ENCODE data around the gene PPP6R2.

PPP6R2 gene

DNA sequence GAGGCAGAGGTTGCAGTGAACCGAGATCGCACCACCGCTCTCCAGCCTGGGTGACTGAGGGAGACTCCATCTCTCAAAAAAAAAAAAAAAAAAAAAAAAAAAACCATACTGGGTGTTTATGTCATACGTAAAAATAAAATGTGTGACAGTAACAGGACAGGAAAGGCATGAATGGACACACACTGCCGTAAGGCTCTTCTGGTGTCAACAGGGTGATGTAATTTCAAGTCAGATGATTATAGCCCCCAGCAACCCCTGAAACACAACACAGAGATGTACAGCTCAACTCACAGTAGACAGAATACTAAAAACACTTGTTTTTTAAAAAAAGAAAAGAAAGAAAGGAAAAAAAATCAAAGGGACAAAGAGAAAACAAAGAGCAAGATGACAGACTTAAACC is 109.5 kb downstream of the PPP6R2 start:
- DNase-seq = no peak

DNA sequence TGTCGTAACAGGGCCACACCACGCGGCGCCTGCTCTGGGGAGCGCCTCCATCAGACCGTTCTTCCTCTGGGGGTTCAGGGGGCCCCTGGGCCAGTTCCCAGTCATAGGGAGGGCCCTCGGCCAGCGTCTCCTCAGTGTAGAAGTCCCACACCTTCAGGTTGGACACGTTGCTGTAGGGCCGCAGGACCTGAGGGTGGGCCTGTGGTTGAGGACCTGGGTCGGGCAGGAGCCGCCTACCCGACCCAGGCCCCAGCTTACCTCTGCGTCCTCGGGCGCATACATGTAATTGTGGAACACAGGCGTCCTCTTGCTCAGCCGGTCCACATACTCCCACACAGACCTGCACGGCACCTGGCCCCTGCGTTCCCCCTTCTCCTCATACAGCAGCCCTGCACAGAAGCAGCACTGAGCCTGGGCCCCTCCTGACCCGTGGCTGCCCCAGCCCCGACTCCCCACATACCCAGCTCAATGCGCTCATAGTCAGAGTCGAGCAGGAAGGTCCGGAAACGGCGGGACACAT is 111.5 kb downstream of the PPP6R2 start:
- DNase-seq = no peak

DNA sequence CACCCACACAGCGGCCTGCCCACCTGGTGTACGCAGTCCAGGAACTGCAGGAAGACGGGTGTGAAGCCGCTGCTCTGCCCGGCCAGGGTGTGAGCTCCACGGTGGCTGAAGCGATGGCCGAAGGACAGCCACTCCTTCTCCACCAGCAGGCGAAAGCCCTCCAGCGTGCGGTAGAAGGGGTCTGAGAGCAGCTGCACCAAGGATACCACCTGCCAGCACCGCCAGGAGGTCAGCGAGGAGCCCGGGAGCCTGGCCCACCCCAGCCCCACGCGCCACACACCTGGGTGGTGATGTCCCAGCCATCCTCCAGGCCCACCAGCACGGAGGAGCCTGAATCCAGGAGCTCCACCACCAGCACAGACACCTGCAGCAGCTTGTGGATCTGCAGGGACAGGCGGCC is 112.1 kb downstream of the PPP6R2 start:
- DNase-seq = no peak

DNA sequence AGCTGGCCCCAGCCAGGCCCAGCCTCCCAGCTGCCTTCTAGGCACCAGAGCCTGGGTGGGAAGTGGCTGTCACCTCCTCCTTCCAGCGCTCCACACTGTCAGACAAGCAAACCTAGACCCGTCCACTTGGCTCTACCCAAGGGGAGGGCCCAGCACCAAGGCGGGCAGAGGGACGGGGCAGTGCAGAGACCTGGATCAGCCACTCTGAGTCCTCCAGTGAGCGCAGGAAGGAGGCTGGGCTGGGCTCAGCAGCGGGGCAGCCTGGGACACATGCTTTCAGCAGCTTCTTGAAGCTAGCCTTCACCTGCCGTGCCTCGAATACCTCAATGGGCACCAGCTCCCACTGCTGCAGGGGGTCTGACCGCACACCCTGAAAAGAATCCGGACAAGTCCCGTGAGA is 112.9 kb downstream of the PPP6R2 start:
- no peak for DNase-seq

DNA sequence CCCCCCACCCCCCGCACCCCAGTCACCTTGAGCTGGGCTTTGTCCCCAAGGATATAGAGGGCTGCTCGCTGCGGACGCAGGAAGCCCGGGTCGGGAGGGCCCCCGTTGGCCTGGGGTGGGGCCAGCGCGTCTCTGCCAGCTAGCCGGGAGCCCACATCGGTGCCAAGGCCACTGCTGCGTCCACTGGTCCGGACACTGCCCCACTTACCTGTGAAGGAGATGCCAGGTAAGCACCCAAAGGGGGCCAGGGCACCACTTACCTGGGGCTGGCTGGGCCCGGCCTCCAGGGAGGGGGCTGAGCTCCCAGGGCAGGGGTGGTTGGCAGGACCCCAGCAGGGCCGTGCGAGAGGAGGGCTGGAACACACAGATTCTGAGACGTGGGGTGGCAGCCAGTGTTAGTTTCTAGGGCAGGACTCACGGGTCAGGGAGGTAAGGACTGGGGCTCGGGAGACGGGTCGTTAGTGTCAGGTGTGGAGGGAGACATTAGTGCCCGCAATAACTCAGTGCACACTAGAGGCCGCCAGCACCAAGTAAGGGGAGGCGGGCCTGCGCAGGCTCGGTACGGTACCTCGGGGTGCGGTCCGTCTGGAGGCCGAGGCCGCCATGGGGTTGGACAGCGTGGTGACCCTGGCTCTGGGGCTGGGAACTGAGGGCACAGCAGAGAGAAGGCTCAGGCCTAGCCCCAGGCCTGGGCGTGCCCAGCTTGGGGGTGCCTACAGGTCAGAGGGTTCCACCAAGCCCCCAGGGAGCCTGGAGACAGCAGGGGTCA is 113.5 kb downstream of the PPP6R2 start:
- no peak for DNase-seq

- no peak for DNase-seq
These were observed 115.9 kb downstream of the PPP6R2 start for GRCh38 chr22:50459016-50459415.

GRCh38 chr22:50459496-50460140 is 116.5 kb downstream of the PPP6R2 start:
- no peak for DNase-seq

DNA sequence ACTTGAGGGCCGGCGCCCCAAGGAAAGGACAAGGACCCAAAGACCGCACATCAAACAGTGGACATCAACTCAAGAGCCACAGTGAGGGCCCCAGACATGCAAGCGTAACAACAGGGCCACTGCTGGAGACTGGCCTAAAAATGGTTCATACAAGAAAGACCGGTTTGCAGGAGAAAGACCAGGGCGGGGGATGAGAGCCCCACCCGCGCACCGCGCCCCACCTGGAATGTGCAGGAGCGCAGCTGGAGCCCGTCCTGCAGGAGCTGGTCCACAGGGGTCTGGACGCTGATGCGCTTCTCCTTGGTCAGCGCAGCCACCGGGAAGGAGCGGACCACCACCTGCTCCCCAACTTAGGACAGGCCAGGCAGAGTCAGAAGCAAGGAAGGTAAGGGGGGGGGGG is 117.8 kb downstream of the PPP6R2 start:
- DNase-seq = no peak

GRCh38 chr22:50461536-50461935 is 118.4 kb downstream of the PPP6R2 start:
- no peak for DNase-seq

- DNase-seq = no peak
These were observed 118.9 kb downstream of the PPP6R2 start for GRCh38 chr22:50461979-50462540.

GRCh38 chr22:50463188-50463900 is 120.2 kb downstream of the PPP6R2 start:
- no peak for DNase-seq

DNA sequence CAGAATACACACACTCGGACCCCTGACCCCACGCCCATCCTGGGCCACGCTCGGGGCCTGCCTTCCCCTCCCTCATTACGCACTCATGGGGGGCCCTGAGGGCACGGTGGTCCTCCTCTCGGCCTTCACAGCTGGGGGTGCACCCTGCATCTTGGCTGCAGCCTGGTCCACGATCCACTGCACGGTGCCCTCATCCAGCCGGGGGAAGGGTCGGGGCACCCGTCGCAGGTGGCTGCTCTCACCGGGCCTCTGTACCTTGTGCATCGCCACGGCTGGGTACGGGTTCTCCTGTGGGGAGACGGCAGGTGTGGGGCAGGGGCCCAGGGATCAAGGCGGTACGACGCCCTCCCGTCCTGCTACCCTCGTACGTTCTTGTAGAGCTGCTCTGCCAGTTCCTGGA is 121.3 kb downstream of the PPP6R2 start:
- no peak for DNase-seq

DNA sequence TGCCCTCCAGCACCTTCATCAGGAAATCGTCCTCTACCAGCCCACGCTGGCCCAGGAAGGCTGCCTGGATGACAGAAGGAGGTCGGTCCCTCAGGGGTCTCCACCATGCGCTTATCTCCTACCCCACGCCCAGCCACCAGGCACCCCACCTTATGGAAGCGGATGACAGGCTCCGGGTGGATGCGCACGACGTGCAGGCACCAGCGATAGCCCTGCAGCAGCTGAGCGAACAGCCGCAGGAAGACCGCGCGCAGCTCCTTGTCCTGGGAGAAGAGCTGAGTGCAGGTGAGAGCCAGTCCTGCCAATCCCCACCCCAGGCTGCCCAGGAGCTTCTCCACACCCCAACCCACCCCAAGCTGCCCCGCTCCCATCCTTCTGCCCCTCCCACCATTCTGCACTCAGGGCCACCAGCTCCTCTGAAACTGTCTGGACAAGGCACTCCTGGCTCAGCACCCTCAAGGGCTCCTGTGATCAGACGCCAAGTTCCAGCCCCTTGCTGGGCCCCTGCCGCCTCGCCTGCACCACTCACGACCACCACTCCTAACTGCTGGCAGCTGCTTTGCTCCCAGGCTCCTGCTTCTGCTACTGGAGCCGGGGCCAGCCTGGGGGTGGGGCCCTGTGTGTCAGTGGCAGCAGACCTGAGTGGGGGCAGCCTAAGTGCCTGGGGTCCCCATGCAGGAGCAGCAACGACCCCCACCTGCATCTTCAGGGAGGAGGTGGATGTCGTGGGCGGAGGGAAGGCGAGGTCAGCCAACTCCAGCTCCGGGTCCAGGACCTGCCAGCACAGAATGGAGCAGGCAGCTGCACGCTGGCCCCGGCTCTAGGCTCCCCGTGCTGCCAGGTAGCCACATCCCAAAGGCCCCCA is 122.2 kb downstream of the PPP6R2 start:
- no peak for DNase-seq

DNA sequence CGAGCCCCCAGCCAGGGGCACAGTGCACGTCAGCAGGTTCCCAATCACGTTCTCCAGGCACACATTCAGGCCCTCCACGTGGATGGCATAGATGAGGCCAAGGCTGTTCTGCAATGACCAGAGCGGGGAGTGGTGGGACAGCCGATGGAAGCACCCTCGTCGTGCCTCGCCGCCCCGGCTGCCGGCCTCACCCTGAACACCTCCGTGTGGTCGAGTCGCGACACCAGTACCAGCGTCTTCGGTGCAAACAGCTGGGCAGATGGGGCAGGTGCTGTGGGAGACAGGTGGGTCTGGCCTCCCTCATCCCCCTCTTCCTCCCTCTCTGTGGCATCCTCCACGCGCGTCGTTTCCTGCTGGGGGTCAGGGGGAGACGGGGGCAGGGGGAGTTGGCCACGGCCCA is 124.2 kb downstream of the PPP6R2 start:
- no peak for DNase-seq

DNA sequence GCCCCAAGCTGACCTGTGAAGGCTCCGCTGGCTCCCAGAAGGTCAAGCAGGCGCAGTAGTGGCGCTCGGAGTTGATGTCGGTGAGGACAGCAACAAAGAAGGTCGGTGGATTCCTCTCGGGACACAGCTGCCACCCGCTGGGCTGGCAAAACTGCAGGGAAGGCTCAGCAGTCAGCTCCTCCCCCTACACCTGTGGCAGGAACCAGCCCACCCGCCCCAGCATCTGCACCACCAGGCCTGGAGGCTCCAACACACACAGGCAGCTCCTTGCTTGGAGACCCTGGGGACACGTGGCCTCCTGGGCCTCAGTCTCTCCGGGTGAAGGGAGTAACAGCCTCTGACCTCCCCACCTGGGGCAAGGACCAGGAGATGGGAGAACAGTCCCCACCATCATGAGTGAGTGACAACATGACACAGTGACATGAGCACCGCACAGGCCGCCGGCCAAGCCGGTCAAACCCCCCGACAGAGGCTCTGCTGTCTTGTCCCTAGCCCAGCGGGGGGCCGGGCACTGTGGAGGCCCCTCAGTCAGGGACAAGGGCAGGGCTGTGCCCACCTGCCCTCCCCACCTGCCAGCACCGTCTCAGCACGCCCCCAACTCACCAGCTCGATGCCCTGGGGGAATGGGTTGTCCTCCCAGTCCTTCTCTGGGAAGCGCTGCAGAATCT is 124.8 kb downstream of the PPP6R2 start:
- DNase-seq = no peak

GRCh38 chr22:50468626-50469025 is 125.5 kb downstream of the PPP6R2 start:
- no peak for DNase-seq

DNA sequence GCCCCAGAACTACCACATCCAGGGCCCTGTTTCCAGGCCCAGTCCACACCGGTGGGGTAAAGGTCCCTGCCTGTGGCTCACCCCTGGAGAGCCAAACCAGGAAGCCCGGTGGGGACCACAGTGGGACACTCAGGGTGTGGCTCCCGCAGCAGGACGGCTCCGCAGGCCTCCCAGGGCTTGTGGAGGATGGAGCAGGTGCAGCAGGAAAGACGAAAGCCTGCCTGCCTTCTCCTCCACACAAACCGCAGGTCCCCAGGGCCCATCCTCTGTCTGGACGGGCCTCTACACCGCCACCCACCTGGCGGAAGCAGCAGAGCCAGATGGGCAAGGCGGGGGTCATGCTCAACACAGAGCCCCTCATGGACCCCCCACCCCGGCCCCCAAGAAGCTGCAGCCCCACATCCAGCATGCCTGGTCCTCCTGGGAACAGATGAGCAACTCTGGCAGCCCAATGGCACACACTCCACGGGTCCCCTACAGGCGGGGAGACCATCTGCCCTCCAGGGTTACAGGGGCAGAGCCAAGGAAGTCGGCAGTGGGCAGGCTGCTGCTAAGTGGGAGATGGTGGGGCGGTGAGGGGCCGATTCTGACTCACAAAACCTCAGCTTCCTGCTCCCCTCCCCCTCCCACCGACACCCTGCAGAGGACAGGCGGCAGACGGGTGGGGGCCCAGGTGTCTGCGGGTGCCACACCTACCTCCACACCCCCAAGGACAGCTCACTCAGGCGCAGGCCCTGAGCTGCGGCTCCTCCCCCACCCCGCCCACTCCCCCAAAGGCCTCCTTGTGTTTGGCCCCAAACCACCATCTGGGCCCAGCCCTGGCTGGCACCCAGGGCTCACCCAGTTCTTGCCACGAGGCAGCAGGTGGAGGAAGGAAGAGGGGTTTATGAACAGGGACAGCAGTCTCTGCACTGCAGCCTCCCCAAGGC is 126.5 kb downstream of the PPP6R2 start:
- peak; percentile 99 for DNase-seq

- DNase-seq = no peak
These were observed 127.4 kb downstream of the PPP6R2 start for GRCh38 chr22:50470491-50470890.

DNA sequence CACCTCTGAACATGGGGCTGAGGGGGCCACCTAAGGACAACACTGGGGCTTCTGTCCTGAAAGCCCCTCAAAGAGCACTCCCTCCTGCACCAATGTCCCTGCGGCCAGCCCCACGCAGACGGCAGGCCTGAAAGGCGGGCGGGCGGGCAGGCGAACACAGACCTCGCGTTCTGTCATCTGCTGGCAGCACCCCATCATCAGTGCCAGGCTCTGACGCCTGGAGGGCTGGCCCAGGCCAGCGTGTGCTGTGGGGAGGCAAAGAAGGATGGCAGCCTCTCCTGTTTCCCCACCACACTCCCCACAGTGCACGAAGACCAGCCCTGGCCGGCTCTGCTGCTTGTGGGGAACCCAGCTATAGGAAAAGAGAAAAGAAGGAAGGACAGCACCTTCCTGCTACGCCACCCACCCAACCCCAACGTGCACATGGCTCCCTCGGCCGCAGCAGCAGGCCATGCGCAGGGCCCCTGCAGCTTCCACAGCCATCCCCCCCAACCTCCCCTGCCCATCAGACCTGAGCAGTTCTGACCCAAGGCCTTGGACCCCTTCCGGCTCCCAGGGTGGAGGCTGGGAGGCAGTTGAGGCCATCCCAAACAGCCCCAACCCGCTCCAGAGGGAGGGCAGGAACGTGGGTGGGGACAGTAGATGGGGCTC is 128.2 kb downstream of the PPP6R2 start:
- DNase-seq = no peak

DNA sequence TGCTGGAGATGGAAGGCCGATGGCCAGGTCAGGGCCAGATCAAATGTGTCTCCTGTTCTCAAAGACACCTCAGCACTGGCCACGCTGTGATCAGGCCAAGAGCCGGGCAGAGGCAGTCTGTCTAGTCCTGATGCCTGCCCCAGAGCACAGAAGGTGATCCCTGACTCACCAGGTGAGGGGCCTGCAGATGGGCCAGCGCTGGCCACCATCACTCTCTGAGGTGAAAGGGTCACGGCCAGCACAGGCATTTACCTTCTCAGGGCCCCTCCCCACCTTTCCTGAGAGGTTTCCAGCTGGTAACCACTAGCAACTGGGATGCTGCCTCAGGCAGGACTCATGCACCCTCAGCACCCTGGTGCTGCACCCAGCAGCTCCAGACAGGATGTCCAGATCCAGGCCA is 128.8 kb downstream of the PPP6R2 start:
- DNase-seq = no peak
